Bronchial epithelial cell (primary cell): ENCODE data around the gene CHCHD6. TPM values are rescaled to one million over a fixed set of nuclear protein-coding genes. Genes with fewer than 3 reads are reported as not detected.

Experiments
- DNase-seq: peaks from one replicate; pipeline ENCODE4 v3.0.0-alpha.2; 2010; ENCODE audit warnings: low read depth
- FAIRE-seq: peaks from 2 replicates; lab custom pipeline; 2011; peaks lifted over from hg19 to GRCh38; lab: Jason Lieb, UNC
- H3K27me3 ChIP-seq: 2 replicates; pipeline ENCODE4 v1.5.1; 2011; ENCODE audit warnings: low read length; ENCODE audit not compliant: control insufficient read depth, insufficient read depth
- H3K36me3 ChIP-seq: 2 replicates; pipeline ENCODE4 v1.5.1; 2011; ENCODE audit warnings: low read length; ENCODE audit not compliant: control insufficient read depth, insufficient read depth
- H3K4me3 ChIP-seq: 2 replicates; pipeline ENCODE4 v1.5.1; 2011; ENCODE audit warnings: mild to moderate bottlenecking, low read depth, low read length, control low read depth
- total RNA-seq: library from RNA; depleted of rRNA; stranded (reverse); fragments of >200 nt; gene quantifications from 2 replicates; pipeline ENCODE4 v1.2.1, GENCODE V29; 2014
- TF ChIP-seq, protein P1 (sequence below): IDR thresholded peaks from 2 replicates; pipeline ENCODE4 v1.5.1; 2011; ENCODE audit warnings: mild to moderate bottlenecking, moderate library complexity, low read length, control low read depth, inconsistent platforms; ENCODE audit not compliant: insufficient read depth, severe bottlenecking

Gene CHCHD6
- total RNA-seq, 1 donor from 2014 or later, result 25.5 TPM

DNA sequence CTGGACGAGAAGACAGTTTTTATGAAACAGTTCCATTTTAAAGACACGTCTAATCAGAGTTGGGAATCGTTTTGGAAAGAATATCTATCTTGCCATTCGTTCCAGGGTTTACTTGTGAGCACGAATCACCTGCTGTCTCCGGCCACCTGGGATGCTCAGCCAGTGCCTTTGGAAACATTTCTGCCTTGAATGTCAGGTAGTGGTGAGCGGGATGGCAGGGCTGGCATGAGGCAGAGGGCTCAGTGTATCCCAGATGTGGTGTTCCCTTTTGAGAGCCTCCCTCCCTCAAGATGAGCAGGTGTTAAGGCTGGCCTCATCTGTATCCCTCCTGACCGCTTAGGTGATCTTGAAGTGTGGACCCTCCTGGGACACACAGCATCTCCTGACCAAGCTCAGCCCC is 231.0 kb downstream of the CHCHD6 start:
- H3K27me3 ChIP-seq, result no peaks in the 10 kb centered on the region
- FAIRE-seq (no peak), DNase-seq (no peak)
- TF ChIP-seq, protein P1, sequence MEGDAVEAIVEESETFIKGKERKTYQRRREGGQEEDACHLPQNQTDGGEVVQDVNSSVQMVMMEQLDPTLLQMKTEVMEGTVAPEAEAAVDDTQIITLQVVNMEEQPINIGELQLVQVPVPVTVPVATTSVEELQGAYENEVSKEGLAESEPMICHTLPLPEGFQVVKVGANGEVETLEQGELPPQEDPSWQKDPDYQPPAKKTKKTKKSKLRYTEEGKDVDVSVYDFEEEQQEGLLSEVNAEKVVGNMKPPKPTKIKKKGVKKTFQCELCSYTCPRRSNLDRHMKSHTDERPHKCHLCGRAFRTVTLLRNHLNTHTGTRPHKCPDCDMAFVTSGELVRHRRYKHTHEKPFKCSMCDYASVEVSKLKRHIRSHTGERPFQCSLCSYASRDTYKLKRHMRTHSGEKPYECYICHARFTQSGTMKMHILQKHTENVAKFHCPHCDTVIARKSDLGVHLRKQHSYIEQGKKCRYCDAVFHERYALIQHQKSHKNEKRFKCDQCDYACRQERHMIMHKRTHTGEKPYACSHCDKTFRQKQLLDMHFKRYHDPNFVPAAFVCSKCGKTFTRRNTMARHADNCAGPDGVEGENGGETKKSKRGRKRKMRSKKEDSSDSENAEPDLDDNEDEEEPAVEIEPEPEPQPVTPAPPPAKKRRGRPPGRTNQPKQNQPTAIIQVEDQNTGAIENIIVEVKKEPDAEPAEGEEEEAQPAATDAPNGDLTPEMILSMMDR, result no peak
- no peaks in the 10 kb centered on the region for H3K36me3 ChIP-seq
- no peak overlapping the region for H3K4me3 ChIP-seq

DNA sequence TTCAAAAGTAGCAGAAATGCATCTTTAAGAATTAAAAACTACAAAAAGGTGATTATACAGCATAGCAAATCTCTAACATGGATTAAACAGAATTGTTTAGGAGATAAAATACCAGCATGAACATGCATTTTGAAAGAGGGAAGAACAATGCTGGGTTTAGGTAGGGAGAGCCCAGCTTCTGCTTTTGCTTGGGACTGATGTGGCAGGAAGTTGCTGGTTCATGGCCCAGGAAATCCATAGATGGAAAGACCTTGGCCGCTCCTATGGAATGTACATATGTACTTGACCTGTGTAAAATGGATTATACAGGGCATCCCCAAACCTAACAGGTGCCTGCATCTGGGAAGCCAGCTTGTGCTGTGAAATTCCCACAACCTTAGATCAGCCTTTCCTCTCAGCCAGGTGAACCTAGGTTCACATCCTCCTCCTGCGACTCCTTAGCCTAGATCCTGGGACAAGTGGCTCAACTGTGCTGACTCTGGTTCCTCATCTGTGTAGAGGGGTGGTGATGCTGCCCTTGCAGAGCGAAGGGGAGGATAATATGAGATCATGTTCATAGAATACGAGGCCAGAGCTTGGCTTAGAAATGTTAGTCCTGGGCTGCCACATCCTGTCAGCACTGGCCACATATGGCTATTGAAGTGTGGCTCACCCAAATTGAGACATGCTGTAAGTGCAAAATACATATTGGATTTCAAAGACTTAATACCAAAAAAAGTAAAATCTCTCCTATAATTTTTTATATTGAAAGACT is 231.9 kb downstream of the CHCHD6 start:
- Histone ChIP-seq H3K36me3 (no peaks in the 10 kb centered on the region), H3K27me3 (no peaks in the 10 kb centered on the region), H3K4me3 (no peak overlapping the region)
- FAIRE-seq (no peak), DNase-seq (no peak)
- TF ChIP-seq, protein P1, result no peak

DNA sequence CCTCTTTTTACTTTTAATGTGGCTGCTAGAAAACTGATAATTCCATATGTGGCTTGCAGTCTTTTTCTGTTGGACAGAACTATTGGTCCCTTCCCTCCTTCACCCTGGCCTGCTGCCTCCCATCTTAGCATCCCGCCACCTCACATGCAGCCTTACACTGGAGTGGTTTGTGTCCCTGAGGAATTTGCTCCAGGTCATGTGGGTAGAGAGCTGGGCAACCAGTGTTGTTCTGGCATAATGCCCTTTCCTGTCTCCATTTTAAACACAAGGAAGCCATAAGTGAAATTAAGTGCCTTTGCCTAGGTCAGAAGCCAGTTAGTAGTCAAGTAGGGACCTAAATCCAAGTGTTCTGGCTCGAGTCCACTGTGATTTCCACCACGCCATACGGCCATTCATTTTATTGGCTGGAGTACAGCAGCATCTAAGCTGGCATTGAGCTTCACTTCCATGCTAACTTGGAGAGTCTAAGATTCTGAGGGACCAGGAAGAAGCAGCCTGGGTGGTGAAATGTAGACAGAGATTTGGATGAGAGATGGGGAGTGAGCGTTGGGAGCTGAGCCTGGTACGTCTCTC is 232.9 kb downstream of the CHCHD6 start:
- TF ChIP-seq, protein P1, result no peak
- Histone ChIP-seq H3K4me3 (no peak overlapping the region), H3K27me3 (no peaks in the 10 kb centered on the region), H3K36me3 (no peaks in the 10 kb centered on the region)
- DNase-seq (no peak), FAIRE-seq (no peak)

DNA sequence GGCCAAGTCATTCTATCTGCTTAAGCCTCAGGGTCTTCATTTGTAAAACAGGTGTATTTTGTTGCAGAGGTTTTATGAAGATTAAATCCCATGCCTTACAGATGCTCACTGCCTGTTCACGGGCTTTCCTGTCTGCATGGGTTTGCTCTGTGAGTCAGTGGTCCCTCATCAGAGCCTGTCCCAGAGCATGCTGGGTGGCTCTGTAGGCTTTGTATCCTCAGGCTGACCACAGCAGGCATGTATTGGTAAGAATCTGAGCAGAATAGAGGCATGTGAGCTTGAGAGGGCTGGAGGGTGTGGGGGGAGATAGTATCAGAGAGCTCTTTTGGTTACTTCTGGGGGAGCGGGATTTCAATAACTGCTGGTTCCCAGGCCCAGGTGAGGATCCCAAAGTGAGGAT is 233.5 kb downstream of the CHCHD6 start:
- TF ChIP-seq, protein P1, result no peak
- FAIRE-seq (no peak), DNase-seq (no peak)
- Histone ChIP-seq H3K27me3 (no peaks in the 10 kb centered on the region), H3K4me3 (no peak overlapping the region), H3K36me3 (no peaks in the 10 kb centered on the region)

DNA sequence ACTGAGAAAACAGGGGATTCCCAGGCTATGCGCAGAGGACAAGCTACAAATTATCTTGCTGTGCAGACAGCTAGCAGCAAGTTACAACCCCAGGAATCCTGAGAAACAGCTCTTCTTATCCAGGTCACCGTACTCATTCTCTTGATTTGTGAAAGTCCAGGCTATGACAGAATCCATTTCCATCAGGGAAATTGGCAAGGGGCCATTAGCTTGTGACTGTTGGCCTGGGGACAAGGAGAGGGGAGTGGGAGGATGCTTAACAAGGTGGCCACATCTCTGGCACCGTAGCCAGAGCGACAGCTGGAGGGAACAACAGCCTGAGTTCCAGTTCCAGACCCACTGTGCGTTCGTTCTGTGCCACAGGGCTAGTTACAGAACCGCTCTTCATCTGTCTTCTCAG is 233.9 kb downstream of the CHCHD6 start:
- no peaks in the 10 kb centered on the region for H3K36me3 ChIP-seq
- FAIRE-seq (no peak), DNase-seq (no peak)
- TF ChIP-seq, protein P1, result no peak
- no peak overlapping the region for H3K4me3 ChIP-seq
- no peaks in the 10 kb centered on the region for H3K27me3 ChIP-seq
